H1 (cell line): ENCODE results near the gene CASP3. TPM values are rescaled to one million over a fixed set of nuclear protein-coding genes. Genes with fewer than 3 reads are reported as not detected.
"Not testable (repeated sequence)": the region's sequence is repeated elsewhere in the genome, so short reads cannot be mapped to it uniquely, and the experiment has no call there.

Experiments used
- CTCF ChIA-PET: fragments of 300-600 bp; sonication (Branson Sonifier 250); formaldehyde crosslinking; loops from one replicate; lab custom pipeline; 2021; ENCODE audit not compliant: partially characterized antibody; lab: Charles Lee
- POLR2A ChIA-PET: fragments of 300-600 bp; sonication (Branson Sonifier 250); formaldehyde crosslinking; loops from one replicate; lab custom pipeline; 2021; ENCODE audit warnings: inconsistent platforms; ENCODE audit not compliant: partially characterized antibody; lab: Charles Lee
- DNase-seq, 2 experiments: peaks; one replicate each; pipeline versions ENCODE4 v3.0.0 to v3.0.0-alpha.2; 2010 to 2022; ENCODE audit warnings: low spot score in 2 of 2, low read depth in 1 of 2, mixed read lengths in 1 of 2
- FAIRE-seq: peaks from 2 replicates; lab custom pipeline; 2011; peaks lifted over from hg19 to GRCh38; lab: Jason Lieb, UNC
- H2AFZ ChIP-seq: 2 replicates; pipeline ENCODE4 v1.8.1; 2012; ENCODE audit warnings: low read length, inconsistent platforms
- H2AK5ac ChIP-seq: 2 replicates; pipeline ENCODE4 v1.6.1; 2013; ENCODE audit warnings: low read depth, low read length
- H2BK120ac ChIP-seq: replicated peaks from 2 replicates; pipeline ENCODE3; 2013; ENCODE audit warnings: low read depth, low read length, inconsistent platforms
- H2BK12ac ChIP-seq: 2 replicates; pipeline ENCODE4 v1.6.1; 2013; ENCODE audit warnings: low read depth, low read length
- H2BK15ac ChIP-seq: 2 replicates; pipeline ENCODE4 v1.6.1; 2013; ENCODE audit warnings: low read length
- H2BK20ac ChIP-seq: 2 replicates; pipeline ENCODE4 v1.6.1; 2013; ENCODE audit warnings: low read length
- H2BK5ac ChIP-seq: 2 replicates; pipeline ENCODE4 v1.6.1; 2013; ENCODE audit warnings: low read depth, low read length
- H3K14ac ChIP-seq: 2 replicates; pipeline ENCODE4 v1.6.1; 2013; ENCODE audit warnings: inconsistent platforms; ENCODE audit not compliant: insufficient read length
- H3K18ac ChIP-seq: 2 replicates; pipeline ENCODE4 v1.6.1; 2013; ENCODE audit warnings: low read length; ENCODE audit errors: extremely low read depth
- H3K23ac ChIP-seq: 2 replicates; pipeline ENCODE4 v1.6.1; 2013; ENCODE audit warnings: inconsistent platforms; ENCODE audit not compliant: insufficient read length
- H3K23me2 ChIP-seq: 2 replicates; pipeline ENCODE4 v1.6.1; 2013; ENCODE audit warnings: low read depth, low read length
- H3K27ac ChIP-seq: 2 replicates; pipeline ENCODE4 v1.6.1; 2011; ENCODE audit warnings: low read depth, low read length, inconsistent platforms
- H3K27me3 ChIP-seq, 4 experiments: replicated peaks in 1 of 4; 1 replicate in 1 of 4; 2 replicates in 3 of 4; pipeline versions ENCODE4 v1.6.1 to v1.8.1; 2011 to 2013; ENCODE audit warnings: low read length in 3 of 4, mild to moderate bottlenecking in 3 of 4, inconsistent platforms in 2 of 4, mixed read lengths in 2 of 4, moderate library complexity in 1 of 4; ENCODE audit not compliant: control insufficient read depth in 3 of 4, insufficient read depth in 3 of 4; ENCODE audit errors: extremely low read depth in 1 of 4
- H3K36me3 ChIP-seq, 4 experiments: 2 replicates each; pipeline versions ENCODE4 v1.6.1 to v1.8.1; 2011 to 2013; ENCODE audit warnings: mild to moderate bottlenecking in 4 of 4, low read length in 3 of 4, moderate library complexity in 2 of 4, control low read depth in 1 of 4, inconsistent platforms in 1 of 4; ENCODE audit not compliant: insufficient read depth in 4 of 4, control insufficient read depth in 2 of 4
- H3K4ac ChIP-seq: replicated peaks from 2 replicates; pipeline ENCODE3; 2013; ENCODE audit warnings: low read length, low read depth, mixed read lengths, inconsistent platforms; ENCODE audit not compliant: insufficient read length
- H3K4me1 ChIP-seq, 4 experiments: replicated peaks in 1 of 4; 1 replicate in 1 of 4; 2 replicates in 3 of 4; pipeline versions ENCODE4 v1.6.1 to v1.8.1; 2011 to 2013; ENCODE audit warnings: low read length in 3 of 4, inconsistent platforms in 2 of 4, mixed read lengths in 1 of 4; ENCODE audit not compliant: insufficient read depth in 4 of 4, control insufficient read depth in 3 of 4
- H3K4me2 ChIP-seq, 2 experiments: 2 replicates each; pipeline versions ENCODE4 v1.6.1 to v1.8.1; 2011 to 2013; ENCODE audit warnings: low read depth in 2 of 2, low read length in 2 of 2, control low read depth in 1 of 2, inconsistent platforms in 1 of 2, mild to moderate bottlenecking in 1 of 2; ENCODE audit not compliant: insufficient read depth in 1 of 2
- H3K4me3 ChIP-seq, 4 experiments: fragments of 200-600, 300-600 bp in 1 of 4; sonication (generic), shearing (Covaris generic), sonication (Bioruptor Twin) in 1 of 4; 2 replicates each; pipeline versions ENCODE4 v1.5.1 to v1.8.1; 2011 to 2016; ENCODE audit warnings: low read length in 4 of 4, low read depth in 3 of 4, control low read depth in 2 of 4, inconsistent platforms in 2 of 4, mild to moderate bottlenecking in 2 of 4, mixed read lengths in 1 of 4, moderate library complexity in 1 of 4; ENCODE audit not compliant: insufficient read depth in 2 of 4; ENCODE audit errors: extremely low read depth in 1 of 4
- H3K56ac ChIP-seq: replicated peaks from 2 replicates; pipeline ENCODE3; 2013; ENCODE audit warnings: low read depth, mild to moderate bottlenecking, mixed read lengths, low read length, inconsistent platforms; ENCODE audit not compliant: insufficient read length
- H3K79me1 ChIP-seq: 2 replicates; pipeline ENCODE4 v1.6.1; 2013; ENCODE audit warnings: low read depth, low read length, control low read depth
- H3K79me2 ChIP-seq, 2 experiments: 2 replicates each; pipeline versions ENCODE4 v1.6.1 to v1.8.1; 2012 to 2013; ENCODE audit warnings: low read length in 2 of 2, mild to moderate bottlenecking in 2 of 2, inconsistent platforms in 1 of 2; ENCODE audit not compliant: insufficient read depth in 2 of 2, control insufficient read depth in 1 of 2
- H3K9ac ChIP-seq, 4 experiments: replicated peaks in 1 of 4; 1 replicate in 1 of 4; 2 replicates in 3 of 4; pipeline versions ENCODE4 v1.6.1 to v1.8.1; 2011 to 2013; ENCODE audit warnings: low read depth in 3 of 4, low read length in 3 of 4, control low read depth in 2 of 4, mild to moderate bottlenecking in 2 of 4, moderate library complexity in 2 of 4, inconsistent platforms in 1 of 4; ENCODE audit errors: extremely low read depth in 1 of 4
- H3K9me3 ChIP-seq, 2 experiments: 2 replicates each; pipeline versions ENCODE4 v1.6.1 to v1.8.1; 2012 to 2013; ENCODE audit warnings: mild to moderate bottlenecking in 2 of 2, moderate library complexity in 2 of 2, control low read depth in 1 of 2, inconsistent platforms in 1 of 2, low read depth in 1 of 2, low read length in 1 of 2, mixed read lengths in 1 of 2; ENCODE audit not compliant: insufficient read depth in 2 of 2
- H4K20me1 ChIP-seq, 2 experiments: replicated peaks in 1 of 2; 2 replicates each; pipeline versions ENCODE3 to v1.8.1; 2011 to 2013; ENCODE audit warnings: inconsistent platforms in 2 of 2, low read length in 2 of 2, mild to moderate bottlenecking in 1 of 2; ENCODE audit not compliant: insufficient read depth in 2 of 2, control insufficient read depth in 1 of 2
- H4K5ac ChIP-seq: 2 replicates; pipeline ENCODE4 v1.6.1; 2013; ENCODE audit warnings: low read length, low read depth, mixed read lengths, inconsistent platforms; ENCODE audit not compliant: insufficient read length
- H4K8ac ChIP-seq: 2 replicates; pipeline ENCODE4 v1.8.0; 2013; ENCODE audit warnings: mild to moderate bottlenecking, moderate library complexity, low read length, inconsistent platforms; ENCODE audit not compliant: insufficient read depth; ENCODE audit errors: extremely low read depth
- H4K91ac ChIP-seq: replicated peaks from 2 replicates; pipeline ENCODE3; 2013; ENCODE audit warnings: low read length, mixed read lengths, inconsistent platforms; ENCODE audit not compliant: insufficient read length
- CTCF ChIP-seq, 3 experiments: IDR thresholded peaks; 1 replicate in 2 of 3; 2 replicates in 1 of 3; pipeline versions ENCODE4 v1.5.1 to v1.6.1; 2011; ENCODE audit warnings: low read length in 3 of 3, mild to moderate bottlenecking in 3 of 3, inconsistent platforms in 2 of 3, low read depth in 1 of 3, moderate library complexity in 1 of 3; ENCODE audit not compliant: insufficient read depth in 1 of 3; ENCODE audit errors: control extremely low read depth in 1 of 3
- EZH2 ChIP-seq: fragments of 200-600 bp; sonication (generic); IDR thresholded peaks from 2 replicates; pipeline ENCODE4 v1.7.1; 2012; ENCODE audit warnings: low read depth, mild to moderate bottlenecking, moderate library complexity, low read length, inconsistent platforms; ENCODE audit not compliant: severe bottlenecking
- NRF1 ChIP-seq: IDR thresholded peaks from 2 replicates; pipeline ENCODE4 v1.6.1; 2011; ENCODE audit warnings: mild to moderate bottlenecking, low read depth, low read length, improper control_type of control experiment
- POLR2AphosphoS5 ChIP-seq: IDR thresholded peaks from 2 replicates; pipeline ENCODE4 v1.6.1; 2011; ENCODE audit warnings: low read depth, low read length
- SIRT6 ChIP-seq: IDR thresholded peaks from one replicate; pipeline ENCODE4 v1.7.1; 2012; ENCODE audit warnings: low read length, inconsistent platforms
- SP4 ChIP-seq: IDR thresholded peaks from 2 replicates; pipeline ENCODE4 v1.6.1; 2012; ENCODE audit warnings: low read length, inconsistent platforms
- WGBS, 2 experiments: shearing (Covaris generic) in 1 of 2; methylation state at CpG; one replicate each; pipeline versions ENCODE4 v1.1.6 to v1.1.7; 2013 to 2015; ENCODE audit warnings: low lambda C conversion rate in 2 of 2, mixed read lengths in 2 of 2, inconsistent platforms in 1 of 2, low coverage in 1 of 2, missing lambda C conversion rate in 1 of 2; ENCODE audit not compliant: insufficient replicate concordance in 2 of 2, insufficient coverage in 1 of 2, insufficient read length in 1 of 2; ENCODE audit errors: extremely low coverage in 1 of 2, missing lambda C conversion rate in 1 of 2; 5-methylcytosine and 5-hydroxymethylcytosine counted together
- polyA plus RNA-seq, 7 experiments: library from polyadenylated mRNA; depleted of rRNA in 3 of 7; stranded (reverse) in 5 of 7; unstranded in 2 of 7; fragments of >200 nt in 5 of 7; fragments of 200-250 nt in 2 of 7; gene quantifications; 1 replicate in 5 of 7; 2 replicates in 1 of 7; 4 replicates in 1 of 7; pipeline versions ENCODE4 v1.2.1 to v1.2.3, GENCODE V29; 2011 to 2013; ENCODE audit warnings: missing spikeins in 2 of 7, mixed read lengths in 2 of 7
- total RNA-seq: library from RNA; stranded (reverse); fragmentation: NEBNext Ultra II Directional; extraction: Animal tissue kit (Norgen Biotek cat#: 25700); gene quantifications from 2 replicates; pipeline ENCODE4 v1.2.1, GENCODE V29; 2021

The CASP3 gene
- total and polyA plus RNA-seq, 2 of the 8 experiments (the other 6 are each of a cell fraction or from before 2014, with no cell fraction given): 27.8 to 82.5 TPM

GRCh38 chr4:184612074-184612473, 37.2 kb downstream of the CASP3 start (continued):
- TF ChIP-seq POLR2AphosphoS5 (no peak), CTCF (IDR thresholded peaks at IDR 0.05; ENCODE audit: control extremely low read depth in 1 of 3, insufficient read depth in 1 of 3, low read depth in 1 of 3, low read length in 3 of 3) (no peak), SIRT6 (no peak), NRF1 (no peak), EZH2 (no peak), SP4 (no peak)

- H2BK15ac ChIP-seq, H3K23ac ChIP-seq, DNase-seq, H3K14ac ChIP-seq, H3K4me1 ChIP-seq, H2BK12ac ChIP-seq, H3K4me2 ChIP-seq, FAIRE-seq, H2BK120ac ChIP-seq, H2AFZ ChIP-seq, H3K27ac ChIP-seq, H3K4me3 ChIP-seq, H3K36me3 ChIP-seq, H4K91ac ChIP-seq, H2AK5ac ChIP-seq, H2BK5ac ChIP-seq, H3K9ac ChIP-seq, H2BK20ac ChIP-seq, H3K23me2 ChIP-seq, POLR2A ChIA-PET, H3K18ac ChIP-seq, H3K9me3 ChIP-seq, CTCF ChIA-PET, H3K56ac ChIP-seq, H4K20me1 ChIP-seq, H4K5ac ChIP-seq, H3K79me2 ChIP-seq, H3K79me1 ChIP-seq, H4K8ac ChIP-seq, H3K4ac ChIP-seq, H3K27me3 ChIP-seq: not testable (repeated sequence)
- 83% methylated on average over 2 of the region's 2 CpGs; no CpG with 5 or more reads in 1 of the 2 experiments for WGBS, 2 experiments
Observed at GRCh38 chr4:184607429-184607828, 41.8 kb downstream of the CASP3 start.
